GM12878 (cell line): ENCODE measurements around the gene PLXNC1. TPM values are rescaled to one million over a fixed set of nuclear protein-coding genes. Genes with fewer than 3 reads are reported as not detected.

Experiments
- ASH2L ChIP-seq: fragments of 300-600, 200-600 bp; sonication (generic); IDR thresholded peaks from 2 replicates; pipeline ENCODE4 v1.6.1; 2017; ENCODE audit warnings: low read depth, mild to moderate bottlenecking, borderline replicate concordance
- BHLHE40 ChIP-seq, 2 experiments: fragments of 450-650 bp in 1 of 2; IDR thresholded peaks; 2 replicates each; pipeline ENCODE4 v1.6.1; 2011 to 2017; ENCODE audit warnings: low read depth in 2 of 2, borderline replicate concordance in 1 of 2, improper control_type of control experiment in 1 of 2, low read length in 1 of 2, mild to moderate bottlenecking in 1 of 2
- CBFB ChIP-seq: IDR thresholded peaks from 2 replicates; pipeline ENCODE4 v1.6.1; 2016; ENCODE audit warnings: antibody characterized with exemption, low read depth
- CBX5 ChIP-seq: sonication (generic); IDR thresholded peaks from 2 replicates; pipeline ENCODE4 v1.6.1; 2016; ENCODE audit warnings: low read depth, moderate library complexity, mild to moderate bottlenecking, inconsistent platforms
- CHD1 ChIP-seq: IDR thresholded peaks from 2 replicates; pipeline ENCODE4 v1.6.1; 2012; ENCODE audit warnings: low read depth, low read length, improper control_type of control experiment
- FOXM1 ChIP-seq: IDR thresholded peaks from 2 replicates; pipeline ENCODE4 v1.6.1; 2012; ENCODE audit warnings: low read depth, mild to moderate bottlenecking, inconsistent platforms, low read length, moderate library complexity
- IKZF1 ChIP-seq: fragments of 450-650 bp; conservative IDR thresholded peaks from 2 replicates; pipeline ENCODE4 v1.6.1; 2017; ENCODE audit warnings: antibody characterized with exemption, mild to moderate bottlenecking
- IKZF2 ChIP-seq, 2 experiments: fragments of 450-650 bp; IDR thresholded peaks; 2 replicates each; pipeline ENCODE4 v1.6.1; 2017; ENCODE audit warnings: mild to moderate bottlenecking in 2 of 2, moderate library complexity in 2 of 2
- NFYB ChIP-seq: IDR thresholded peaks from 2 replicates; pipeline ENCODE4 v1.6.1; 2011; ENCODE audit warnings: low read depth, mild to moderate bottlenecking, low read length, improper control_type of control experiment, moderate library complexity; ENCODE audit not compliant: insufficient read depth
- PML ChIP-seq: IDR thresholded peaks from 2 replicates; pipeline ENCODE4 v1.6.1; 2012; ENCODE audit warnings: low read length, inconsistent platforms
- POLR2AphosphoS5 ChIP-seq: IDR thresholded peaks from 2 replicates; pipeline ENCODE4 v1.6.1; 2011; ENCODE audit warnings: mild to moderate bottlenecking, low read length, inconsistent platforms
- SIX5 ChIP-seq: IDR thresholded peaks from 2 replicates; pipeline ENCODE4 v1.6.1; 2011; ENCODE audit warnings: mild to moderate bottlenecking, low read depth, low read length, moderate library complexity; ENCODE audit not compliant: severe bottlenecking
- SMAD1 ChIP-seq: fragments of 450-650 bp; IDR thresholded peaks from 2 replicates; pipeline ENCODE4 v1.6.1; 2018; ENCODE audit warnings: mild to moderate bottlenecking, low read depth; ENCODE audit not compliant: partially characterized antibody
- SMARCA5 ChIP-seq: fragments of 450-650 bp; IDR thresholded peaks from 2 replicates; pipeline ENCODE4 v1.6.1; 2017; ENCODE audit warnings: mild to moderate bottlenecking
- ZNF217 ChIP-seq: fragments of 450-650 bp; IDR thresholded peaks from 2 replicates; pipeline ENCODE4 v1.6.1; 2017; ENCODE audit warnings: antibody characterized with exemption, mild to moderate bottlenecking
- ZNF384 ChIP-seq: IDR thresholded peaks from 2 replicates; pipeline ENCODE4 v1.6.1; 2012; ENCODE audit warnings: low read depth, mild to moderate bottlenecking, low read length, improper control_type of control experiment, borderline replicate concordance
- polyA plus RNA-seq, 11 experiments: library from polyadenylated mRNA; depleted of rRNA in 4 of 11; unstranded in 6 of 11; stranded (reverse) in 5 of 11; fragments of >200 nt; fragmentation: Nextera tagmentation in 4 of 11; fragmentation: Illumina TruSeq in 1 of 11; extraction: Ambion mirVana in 4 of 11; extraction: Trizol in 1 of 11; gene quantifications; 1 replicate in 1 of 11; 2 replicates in 10 of 11; pipeline versions ENCODE4 v1.2.1 to v1.2.3, GENCODE V29; 2011 to 2016; ENCODE audit warnings: inconsistent platforms in 2 of 11, missing spikeins in 2 of 11, low read depth in 1 of 11
- total RNA-seq, 4 experiments: library from RNA; depleted of rRNA in 3 of 4; stranded (reverse); fragments of >200 nt in 3 of 4; fragmentation: Illumina TruSeq in 1 of 4; extraction: Trizol in 1 of 4; gene quantifications; 2 replicates each; pipeline versions ENCODE4 v1.2.1 to v1.2.3, GENCODE V29; 2013 to 2021
- TF ChIP-seq, protein P1 (sequence below): IDR thresholded peaks from 2 replicates; pipeline ENCODE4 v1.6.1; 2012; ENCODE audit warnings: improper control_type of control experiment, low read depth, low read length; ENCODE audit not compliant: insufficient replicate concordance
- TF ChIP-seq, protein P2 (sequence below): fragments of 450-650 bp; IDR thresholded peaks from 2 replicates; pipeline ENCODE4 v1.6.1; 2017; ENCODE audit warnings: mild to moderate bottlenecking, moderate library complexity
- TF ChIP-seq, protein P3 (sequence below): fragments of 450-650 bp; IDR thresholded peaks from 2 replicates; pipeline ENCODE4 v1.6.1; 2016; ENCODE audit warnings: mild to moderate bottlenecking

Gene PLXNC1
- total and polyA plus RNA-seq, 10 of the 15 experiments (the other 5 are each of a cell fraction or from before 2014, with no cell fraction given): 5.2 to 41.2 (median 24.6) TPM

DNA sequence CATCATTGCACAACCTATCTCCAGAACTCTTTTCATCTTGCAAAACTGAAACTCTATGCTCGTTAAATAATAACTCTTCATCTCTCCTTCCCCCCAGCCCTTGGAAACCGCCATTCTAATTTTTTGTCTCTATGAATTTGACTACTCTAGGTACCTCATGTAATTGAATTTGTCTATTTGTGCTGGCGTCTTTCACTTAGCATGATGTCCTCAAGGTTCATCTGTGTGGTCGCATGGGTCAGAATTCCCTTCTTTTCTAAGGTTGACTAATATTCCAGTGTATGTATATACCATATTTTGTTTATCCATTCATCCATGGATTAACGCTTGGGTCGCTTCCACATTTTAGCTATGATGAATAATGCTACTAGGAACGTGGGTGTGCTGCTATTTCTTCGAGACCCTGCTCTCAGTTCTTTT, 80.1 kb downstream of the PLXNC1 start (continued):
- TF ChIP-seq, protein P1, sequence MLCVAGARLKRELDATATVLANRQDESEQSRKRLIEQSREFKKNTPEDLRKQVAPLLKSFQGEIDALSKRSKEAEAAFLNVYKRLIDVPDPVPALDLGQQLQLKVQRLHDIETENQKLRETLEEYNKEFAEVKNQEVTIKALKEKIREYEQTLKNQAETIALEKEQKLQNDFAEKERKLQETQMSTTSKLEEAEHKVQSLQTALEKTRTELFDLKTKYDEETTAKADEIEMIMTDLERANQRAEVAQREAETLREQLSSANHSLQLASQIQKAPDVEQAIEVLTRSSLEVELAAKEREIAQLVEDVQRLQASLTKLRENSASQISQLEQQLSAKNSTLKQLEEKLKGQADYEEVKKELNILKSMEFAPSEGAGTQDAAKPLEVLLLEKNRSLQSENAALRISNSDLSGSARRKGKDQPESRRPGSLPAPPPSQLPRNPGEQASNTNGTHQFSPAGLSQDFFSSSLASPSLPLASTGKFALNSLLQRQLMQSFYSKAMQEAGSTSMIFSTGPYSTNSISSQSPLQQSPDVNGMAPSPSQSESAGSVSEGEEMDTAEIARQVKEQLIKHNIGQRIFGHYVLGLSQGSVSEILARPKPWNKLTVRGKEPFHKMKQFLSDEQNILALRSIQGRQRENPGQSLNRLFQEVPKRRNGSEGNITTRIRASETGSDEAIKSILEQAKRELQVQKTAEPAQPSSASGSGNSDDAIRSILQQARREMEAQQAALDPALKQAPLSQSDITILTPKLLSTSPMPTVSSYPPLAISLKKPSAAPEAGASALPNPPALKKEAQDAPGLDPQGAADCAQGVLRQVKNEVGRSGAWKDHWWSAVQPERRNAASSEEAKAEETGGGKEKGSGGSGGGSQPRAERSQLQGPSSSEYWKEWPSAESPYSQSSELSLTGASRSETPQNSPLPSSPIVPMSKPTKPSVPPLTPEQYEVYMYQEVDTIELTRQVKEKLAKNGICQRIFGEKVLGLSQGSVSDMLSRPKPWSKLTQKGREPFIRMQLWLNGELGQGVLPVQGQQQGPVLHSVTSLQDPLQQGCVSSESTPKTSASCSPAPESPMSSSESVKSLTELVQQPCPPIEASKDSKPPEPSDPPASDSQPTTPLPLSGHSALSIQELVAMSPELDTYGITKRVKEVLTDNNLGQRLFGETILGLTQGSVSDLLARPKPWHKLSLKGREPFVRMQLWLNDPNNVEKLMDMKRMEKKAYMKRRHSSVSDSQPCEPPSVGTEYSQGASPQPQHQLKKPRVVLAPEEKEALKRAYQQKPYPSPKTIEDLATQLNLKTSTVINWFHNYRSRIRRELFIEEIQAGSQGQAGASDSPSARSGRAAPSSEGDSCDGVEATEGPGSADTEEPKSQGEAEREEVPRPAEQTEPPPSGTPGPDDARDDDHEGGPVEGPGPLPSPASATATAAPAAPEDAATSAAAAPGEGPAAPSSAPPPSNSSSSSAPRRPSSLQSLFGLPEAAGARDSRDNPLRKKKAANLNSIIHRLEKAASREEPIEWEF: no peak
- no peak for TF ChIP-seq CBX5
- TF ChIP-seq POLR2AphosphoS5: no peak
- TF ChIP-seq ZNF217: peak; percentile 52; the same call in 1 of the 2 replicates
- peak; percentile 29; the same call in 1 of the 2 replicates for TF ChIP-seq PML
- no peak for TF ChIP-seq BHLHE40 (IDR thresholded peaks at IDR 0.05; ENCODE audit: borderline replicate concordance in 1 of 2, low read depth in 2 of 2, low read length in 1 of 2)
- TF ChIP-seq ASH2L: no peak
- no peak for TF ChIP-seq SIX5
- peak; percentile 86 for TF ChIP-seq IKZF1
- peak; percentile 78 to 82 for TF ChIP-seq IKZF2 (IDR thresholded peaks at IDR 0.05)
- no peak for TF ChIP-seq CHD1
- TF ChIP-seq, protein P2, sequence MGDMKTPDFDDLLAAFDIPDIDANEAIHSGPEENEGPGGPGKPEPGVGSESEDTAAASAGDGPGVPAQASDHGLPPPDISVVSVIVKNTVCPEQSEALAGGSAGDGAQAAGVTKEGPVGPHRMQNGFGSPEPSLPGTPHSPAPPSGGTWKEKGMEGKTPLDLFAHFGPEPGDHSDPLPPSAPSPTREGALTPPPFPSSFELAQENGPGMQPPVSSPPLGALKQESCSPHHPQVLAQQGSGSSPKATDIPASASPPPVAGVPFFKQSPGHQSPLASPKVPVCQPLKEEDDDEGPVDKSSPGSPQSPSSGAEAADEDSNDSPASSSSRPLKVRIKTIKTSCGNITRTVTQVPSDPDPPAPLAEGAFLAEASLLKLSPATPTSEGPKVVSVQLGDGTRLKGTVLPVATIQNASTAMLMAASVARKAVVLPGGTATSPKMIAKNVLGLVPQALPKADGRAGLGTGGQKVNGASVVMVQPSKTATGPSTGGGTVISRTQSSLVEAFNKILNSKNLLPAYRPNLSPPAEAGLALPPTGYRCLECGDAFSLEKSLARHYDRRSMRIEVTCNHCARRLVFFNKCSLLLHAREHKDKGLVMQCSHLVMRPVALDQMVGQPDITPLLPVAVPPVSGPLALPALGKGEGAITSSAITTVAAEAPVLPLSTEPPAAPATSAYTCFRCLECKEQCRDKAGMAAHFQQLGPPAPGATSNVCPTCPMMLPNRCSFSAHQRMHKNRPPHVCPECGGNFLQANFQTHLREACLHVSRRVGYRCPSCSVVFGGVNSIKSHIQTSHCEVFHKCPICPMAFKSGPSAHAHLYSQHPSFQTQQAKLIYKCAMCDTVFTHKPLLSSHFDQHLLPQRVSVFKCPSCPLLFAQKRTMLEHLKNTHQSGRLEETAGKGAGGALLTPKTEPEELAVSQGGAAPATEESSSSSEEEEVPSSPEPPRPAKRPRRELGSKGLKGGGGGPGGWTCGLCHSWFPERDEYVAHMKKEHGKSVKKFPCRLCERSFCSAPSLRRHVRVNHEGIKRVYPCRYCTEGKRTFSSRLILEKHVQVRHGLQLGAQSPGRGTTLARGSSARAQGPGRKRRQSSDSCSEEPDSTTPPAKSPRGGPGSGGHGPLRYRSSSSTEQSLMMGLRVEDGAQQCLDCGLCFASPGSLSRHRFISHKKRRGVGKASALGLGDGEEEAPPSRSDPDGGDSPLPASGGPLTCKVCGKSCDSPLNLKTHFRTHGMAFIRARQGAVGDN: peak; percentile 23; the same call in 1 of the 2 replicates
- TF ChIP-seq, protein P3, sequence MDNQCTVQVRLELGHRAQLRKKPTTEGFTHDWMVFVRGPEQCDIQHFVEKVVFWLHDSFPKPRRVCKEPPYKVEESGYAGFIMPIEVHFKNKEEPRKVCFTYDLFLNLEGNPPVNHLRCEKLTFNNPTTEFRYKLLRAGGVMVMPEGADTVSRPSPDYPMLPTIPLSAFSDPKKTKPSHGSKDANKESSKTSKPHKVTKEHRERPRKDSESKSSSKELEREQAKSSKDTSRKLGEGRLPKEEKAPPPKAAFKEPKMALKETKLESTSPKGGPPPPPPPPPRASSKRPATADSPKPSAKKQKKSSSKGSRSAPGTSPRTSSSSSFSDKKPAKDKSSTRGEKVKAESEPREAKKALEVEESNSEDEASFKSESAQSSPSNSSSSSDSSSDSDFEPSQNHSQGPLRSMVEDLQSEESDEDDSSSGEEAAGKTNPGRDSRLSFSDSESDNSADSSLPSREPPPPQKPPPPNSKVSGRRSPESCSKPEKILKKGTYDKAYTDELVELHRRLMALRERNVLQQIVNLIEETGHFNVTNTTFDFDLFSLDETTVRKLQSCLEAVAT: 0 out of 2 replicates have a peak, but pooled peaks have one; percentile 22
- no peak for TF ChIP-seq SMAD1
- TF ChIP-seq SMARCA5: no peak
- no peak for TF ChIP-seq ZNF384
- peak; percentile 58; the same call in 1 of the 2 replicates for TF ChIP-seq FOXM1
- TF ChIP-seq CBFB: no peak
- no peak for TF ChIP-seq NFYB
